ENCODE data around the gene PDE4D. TPM values are rescaled to one million over a fixed set of nuclear protein-coding genes. Genes with fewer than 3 reads are reported as not detected.

The PDE4D gene
- total and polyA plus RNA-seq, 3 experiments from 2014 or later: 5.6 to 18.3 (median 17.7) TPM

DNA sequence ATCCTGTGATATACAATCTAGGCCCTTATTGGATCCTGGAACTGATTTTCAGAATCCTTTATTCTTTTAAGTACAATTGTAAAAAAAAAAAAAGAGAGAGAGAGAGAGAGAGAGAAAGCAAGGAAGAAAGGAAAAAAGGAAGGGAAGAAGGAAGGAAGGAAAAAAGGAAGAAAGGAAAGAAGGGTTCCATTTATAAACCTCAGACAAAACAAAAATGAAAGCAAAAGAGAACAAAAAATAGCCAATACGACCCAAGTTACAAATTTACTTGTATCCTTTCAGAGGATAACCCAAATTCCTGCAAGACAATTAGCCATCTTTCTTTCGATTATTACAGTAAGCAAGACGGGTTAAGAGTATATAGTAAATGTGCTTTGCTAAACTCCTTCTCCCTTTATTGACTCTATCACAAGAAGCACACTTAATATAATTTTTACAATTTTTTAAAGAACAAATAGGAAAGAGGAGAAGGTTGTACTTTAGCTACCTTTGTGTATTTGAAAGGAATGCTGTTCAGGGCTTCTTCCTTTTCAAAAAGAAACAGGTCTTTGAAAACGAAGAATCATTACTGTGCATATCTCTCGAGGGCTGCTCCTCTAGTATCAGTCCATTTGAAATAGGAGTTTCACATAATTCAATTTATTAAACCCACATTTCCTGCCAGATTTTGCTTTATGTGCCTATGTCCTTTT is 767.4 kb downstream of the PDE4D start:
- DNase-seq: no peak
- H3K27ac ChIP-seq (ENCODE audit: low read depth, low read length): no peak overlapping the region
- no peaks in the 10 kb centered on the region for H3K9me3 Mint-ChIP-seq
- H3K27me3 Mint-ChIP-seq: no peaks in the 10 kb centered on the region
- ChIA-PET POLR2A (interaction anchor here (1.3 to 4.7 kb wide), 3 partner anchors 27 to 87 kb away, joined by 4 to 47 read pairs (median 21); no protein-coding TSS in a partner anchor), CTCF (interaction anchor here (1.0 to 3.4 kb wide), 8 partner anchors 23 to 235 kb away, joined by 3 to 25 read pairs (median 6); no protein-coding TSS in a partner anchor)
- H3K4me3 ChIP-seq (ENCODE audit: low read length): peak overlapping the region; percentile 49
- H3K4me1 ChIP-seq (ENCODE audit: insufficient read depth, low read length): peaks cover 60% of the 10 kb centered on the region
- no peaks in the 10 kb centered on the region for H3K36me3 ChIP-seq (ENCODE audit: insufficient read depth, low read length)
- no peak overlapping the region for H3K27ac Mint-ChIP-seq
- H3K4me3 Mint-ChIP-seq: no peak overlapping the region
- H3K9me3 ChIP-seq (ENCODE audit: low read length): no peaks in the 10 kb centered on the region
- no peaks in the 10 kb centered on the region for H3K27me3 ChIP-seq (ENCODE audit: insufficient read depth, low read length, poor library complexity, severe bottlenecking)
- H3K36me3 Mint-ChIP-seq: no peaks in the 10 kb centered on the region
- peaks cover 2 to 5% (median 5%) of the 10 kb centered on the region in 3 donors for H3K4me1 Mint-ChIP-seq

DNA sequence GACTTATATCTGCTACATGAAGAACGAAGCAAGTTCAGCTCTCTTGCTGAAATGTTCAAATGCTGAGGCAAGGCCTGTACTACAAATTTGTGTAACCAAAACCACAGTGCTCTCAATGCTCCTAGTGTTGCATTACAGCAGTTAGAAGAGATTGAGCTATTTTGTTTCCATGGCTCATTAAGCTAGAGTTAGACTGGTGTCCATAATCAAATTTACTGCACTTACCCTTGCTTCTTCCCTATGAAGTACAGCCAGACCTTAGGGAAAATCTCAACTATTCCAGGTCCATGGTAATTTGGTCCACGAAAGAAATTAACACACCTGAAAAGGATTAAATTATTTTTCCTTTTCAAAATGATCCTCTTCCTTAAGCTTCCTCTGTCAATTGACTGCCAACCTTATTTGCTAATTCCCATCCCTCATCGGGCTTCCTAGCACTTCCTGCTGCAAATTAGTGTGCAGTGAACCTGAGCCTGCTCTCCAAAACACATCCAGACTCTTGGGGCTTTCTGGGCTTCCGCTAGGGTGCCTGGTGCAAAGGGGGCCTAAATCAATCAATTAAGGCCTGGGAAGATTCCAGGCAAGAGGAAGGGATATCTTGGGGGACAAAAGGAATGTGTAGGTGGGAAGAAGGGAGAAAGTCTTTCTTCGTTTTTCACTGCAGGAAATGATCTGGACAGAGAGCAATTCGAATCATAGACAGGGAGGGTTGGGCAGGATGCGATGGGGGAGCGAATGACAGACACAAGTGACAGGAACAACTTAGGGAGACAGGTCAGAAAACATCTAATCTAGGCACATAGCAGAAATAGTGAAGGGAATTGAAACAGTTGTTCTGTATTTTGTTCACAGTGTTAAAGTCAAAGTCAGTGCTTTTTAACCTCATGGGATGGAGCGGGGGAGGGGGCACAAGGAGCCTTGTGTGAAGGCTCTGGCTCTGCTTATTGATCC is 768.2 kb downstream of the PDE4D start:
- POLR2A ChIA-PET: interaction anchor here (1.1 to 2.5 kb wide), 5 partner anchors 9 to 89 kb away, joined by 4 to 27 read pairs (median 5); no protein-coding TSS in a partner anchor
- DNase-seq: no peak
- no peaks in the 10 kb centered on the region for H3K9me3 ChIP-seq (ENCODE audit: low read length)
- CTCF ChIA-PET: interaction anchor here (1.1 to 2.9 kb wide), 8 partner anchors 9 to 234 kb away, joined by 3 to 12 read pairs (median 4); no protein-coding TSS in a partner anchor
- H3K36me3 Mint-ChIP-seq: no peaks in the 10 kb centered on the region
- H3K9me3 Mint-ChIP-seq: no peaks in the 10 kb centered on the region
- no peak overlapping the region for H3K27ac ChIP-seq (ENCODE audit: low read depth, low read length)
- peaks cover 60% of the 10 kb centered on the region for H3K4me1 ChIP-seq (ENCODE audit: insufficient read depth, low read length)
- H3K27me3 Mint-ChIP-seq: no peaks in the 10 kb centered on the region
- H3K4me1 Mint-ChIP-seq: peaks cover 2 to 9% (median 3%) of the 10 kb centered on the region in 3 donors
- no peaks in the 10 kb centered on the region for H3K27me3 ChIP-seq (ENCODE audit: insufficient read depth, low read length, poor library complexity, severe bottlenecking)
- no peak overlapping the region for H3K4me3 Mint-ChIP-seq
- H3K4me3 ChIP-seq (ENCODE audit: low read length): peak overlapping the region; percentile 19
- no peak overlapping the region for H3K27ac Mint-ChIP-seq
- no peaks in the 10 kb centered on the region for H3K36me3 ChIP-seq (ENCODE audit: insufficient read depth, low read length)

DNA sequence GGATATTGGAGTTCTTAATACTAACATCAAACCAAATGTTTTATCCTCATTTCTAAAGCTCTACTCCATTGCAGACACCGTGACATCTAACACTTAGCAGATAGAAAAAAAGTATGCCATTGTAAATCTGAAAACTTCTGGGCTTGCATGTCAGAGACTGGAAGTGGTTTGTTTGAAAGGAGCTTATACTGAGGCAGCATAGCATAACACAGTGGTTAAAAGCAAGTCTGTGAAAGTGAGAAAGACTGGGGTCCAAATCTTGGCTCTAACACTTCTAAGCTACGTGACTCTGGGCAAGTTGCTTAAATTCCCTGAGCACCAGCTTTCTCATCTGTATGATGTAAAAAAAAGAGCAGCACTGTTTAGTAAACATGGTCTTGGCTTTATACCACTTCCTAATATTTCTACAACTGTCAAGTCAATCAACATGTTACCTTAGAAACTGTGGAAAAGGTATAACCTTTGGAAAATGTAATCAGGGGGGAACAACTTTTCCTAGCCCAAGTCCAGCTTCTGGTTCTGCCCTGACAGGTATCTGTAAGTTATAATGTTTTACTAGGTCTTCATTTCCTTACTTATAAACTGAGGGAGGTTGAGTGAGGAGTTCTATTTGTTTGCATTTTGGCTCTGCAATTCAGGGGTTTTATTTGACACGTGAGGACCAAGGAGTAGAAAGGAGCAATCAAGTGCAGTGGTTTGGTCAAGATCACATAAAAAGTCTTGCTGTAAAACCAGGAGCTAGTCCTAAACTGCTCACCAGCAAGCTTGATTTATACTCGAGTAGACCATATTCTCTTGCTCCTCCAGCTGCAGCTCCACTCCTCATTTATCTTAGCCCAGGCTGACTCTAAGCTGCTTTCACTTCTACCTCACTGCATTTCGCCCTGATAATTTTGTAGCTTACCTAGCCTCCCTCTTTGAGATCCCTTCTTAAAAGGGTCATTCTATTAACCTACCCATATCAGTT is 769.6 kb downstream of the PDE4D start:
- POLR2A ChIA-PET: interaction anchor here (1.0 to 2.5 kb wide), 9 partner anchors 9 to 133 kb away, joined by 3 to 27 read pairs (median 4); no protein-coding TSS in a partner anchor
- peak in 2 of 5 donors; percentile 62 to 72 for DNase-seq

GRCh38 chr5:59119480-59119879 is 774.0 kb downstream of the PDE4D start:
- Mint-ChIP-seq H3K4me3 (no peak overlapping the region), H3K9me3 (no peaks in the 10 kb centered on the region), H3K36me3 (no peaks in the 10 kb centered on the region), H3K27me3 (peaks cover 0 to 4% of the 10 kb centered on the region in 2 donors), H3K27ac (no peak overlapping the region), H3K4me1 (peaks cover 2 to 9% (median 3%) of the 10 kb centered on the region in 3 donors)
- ChIA-PET POLR2A (no interaction called here), CTCF (interaction anchor here (0.7 to 0.9 kb wide), 2 partner anchors 85 to 228 kb away, joined by 3 read pairs; no protein-coding TSS in a partner anchor)
- Histone ChIP-seq H3K9me3 (ENCODE audit: low read length) (no peaks in the 10 kb centered on the region), H3K27ac (ENCODE audit: low read depth, low read length) (no peak overlapping the region), H3K4me1 (ENCODE audit: insufficient read depth, low read length) (peaks cover 22% of the 10 kb centered on the region), H3K36me3 (ENCODE audit: insufficient read depth, low read length) (no peaks in the 10 kb centered on the region), H3K27me3 (ENCODE audit: insufficient read depth, low read length, poor library complexity, severe bottlenecking) (no peaks in the 10 kb centered on the region), H3K4me3 (ENCODE audit: low read length) (no peak overlapping the region)
- DNase-seq: no peak

More for the DNA sequence above, 769.6 kb downstream of the PDE4D start:
- Mint-ChIP-seq H3K27ac (no peak overlapping the region), H3K9me3 (no peaks in the 10 kb centered on the region), H3K27me3 (no peaks in the 10 kb centered on the region), H3K36me3 (no peaks in the 10 kb centered on the region), H3K4me1 (peaks cover 2 to 9% (median 3%) of the 10 kb centered on the region in 3 donors), H3K4me3 (no peak overlapping the region)
- Histone ChIP-seq H3K4me3 (ENCODE audit: low read length) (peak overlapping the region; percentile 35), H3K36me3 (ENCODE audit: insufficient read depth, low read length) (no peaks in the 10 kb centered on the region), H3K27ac (ENCODE audit: low read depth, low read length) (no peak overlapping the region), H3K9me3 (ENCODE audit: low read length) (no peaks in the 10 kb centered on the region), H3K4me1 (ENCODE audit: insufficient read depth, low read length) (peaks cover 60% of the 10 kb centered on the region), H3K27me3 (ENCODE audit: insufficient read depth, low read length, poor library complexity, severe bottlenecking) (no peaks in the 10 kb centered on the region)
- CTCF ChIA-PET: interaction anchor here (0.8 to 2.9 kb wide), 11 partner anchors 9 to 233 kb away, joined by 3 to 12 read pairs (median 4); no protein-coding TSS in a partner anchor

DNA sequence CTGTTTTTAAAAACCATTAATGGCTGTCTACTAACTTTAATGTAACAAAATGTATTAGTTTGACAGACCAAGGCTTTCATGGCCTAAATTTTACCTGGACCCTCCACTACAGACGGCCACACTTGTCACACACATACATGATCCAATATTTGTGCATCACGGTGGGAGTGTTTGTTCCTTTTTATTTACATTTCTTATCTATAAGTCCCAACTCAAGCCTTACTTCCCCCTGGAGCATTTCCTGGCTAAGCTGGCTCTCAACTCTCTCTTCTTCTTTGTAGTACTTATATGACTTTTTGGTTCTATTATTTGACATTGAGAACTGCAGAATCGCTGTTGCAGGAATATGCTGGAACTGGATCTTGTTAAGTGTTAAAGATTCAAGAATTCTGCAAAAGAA is 776.2 kb downstream of the PDE4D start:
- Mint-ChIP-seq H3K36me3 (no peaks in the 10 kb centered on the region), H3K9me3 (peaks cover 0 to 1% (median 0%) of the 10 kb centered on the region in 5 donors), H3K27me3 (peaks cover 3 to 4% of the 10 kb centered on the region in 2 donors), H3K27ac (no peak overlapping the region), H3K4me1 (peaks cover 2 to 8% (median 3%) of the 10 kb centered on the region in 3 donors), H3K4me3 (no peak overlapping the region)
- no peaks in the 10 kb centered on the region for H3K9me3 ChIP-seq (ENCODE audit: low read length)
- no peak overlapping the region for H3K4me3 ChIP-seq (ENCODE audit: low read length)
- no peak for DNase-seq
- H3K27ac ChIP-seq (ENCODE audit: low read depth, low read length): no peak overlapping the region
- no peaks in the 10 kb centered on the region for H3K36me3 ChIP-seq (ENCODE audit: insufficient read depth, low read length)
- ChIA-PET POLR2A (no interaction called here), CTCF (no interaction called here)
- no peaks in the 10 kb centered on the region for H3K27me3 ChIP-seq (ENCODE audit: insufficient read depth, low read length, poor library complexity, severe bottlenecking)
- peaks cover under 1% of the 10 kb centered on the region for H3K4me1 ChIP-seq (ENCODE audit: insufficient read depth, low read length)

- DNase-seq: no peak
- Histone ChIP-seq H3K27ac (ENCODE audit: low read depth, low read length) (no peak overlapping the region), H3K27me3 (ENCODE audit: insufficient read depth, low read length, poor library complexity, severe bottlenecking) (no peaks in the 10 kb centered on the region), H3K4me1 (ENCODE audit: insufficient read depth, low read length) (no peaks in the 10 kb centered on the region), H3K9me3 (ENCODE audit: low read length) (no peaks in the 10 kb centered on the region), H3K36me3 (ENCODE audit: insufficient read depth, low read length) (no peaks in the 10 kb centered on the region), H3K4me3 (ENCODE audit: low read length) (no peak overlapping the region)
- peaks cover 0 to 4% (median 3%) of the 10 kb centered on the region in 3 donors for H3K4me1 Mint-ChIP-seq
- peaks cover 0 to 1% (median 0%) of the 10 kb centered on the region in 5 donors for H3K9me3 Mint-ChIP-seq
- H3K4me3 Mint-ChIP-seq: no peak overlapping the region
- H3K27ac Mint-ChIP-seq: no peak overlapping the region
- POLR2A ChIA-PET: interaction anchor here (1.5 kb wide), 1 partner anchor 8 kb away, joined by 5 read pairs; no protein-coding TSS in a partner anchor
- H3K27me3 Mint-ChIP-seq: peaks cover 3 to 4% of the 10 kb centered on the region in 2 donors
- CTCF ChIA-PET: interaction anchor here (1.0 to 1.9 kb wide), 2 partner anchors 12 to 18 kb away, joined by 3 to 5 read pairs; no protein-coding TSS in a partner anchor
- no peaks in the 10 kb centered on the region for H3K36me3 Mint-ChIP-seq
Observed at GRCh38 chr5:59116231-59116865, 777.2 kb downstream of the PDE4D start.
